Prostate gland (tissue), 2 donors: ENCODE data around the gene AACS. TPM values are rescaled to one million over a fixed set of nuclear protein-coding genes. Genes with fewer than 3 reads are reported as not detected.
"Not testable (repeated sequence)": the region's sequence is repeated elsewhere in the genome, so short reads cannot be mapped to it uniquely, and the experiment has no call there.

Experiments used
- DNase-seq: peaks from one replicate; pipeline ENCODE4 v3.0.0-alpha.2; 2019; ENCODE audit warnings: low spot score
- H3K27ac ChIP-seq, 2 donors: fragments of 200-600 bp; sonication (generic); 2 replicates each; pipeline ENCODE4 v1.5.1; 2017 to 2019
- H3K27me3 ChIP-seq: fragments of 200-600 bp; sonication (generic); replicated peaks from 2 replicates; pipeline ENCODE4 v1.5.1; 2019; ENCODE audit not compliant: insufficient read depth
- H3K36me3 ChIP-seq, 2 donors: fragments of 200-600 bp; sonication (generic); 1 replicate in 1 of 2; 2 replicates in 1 of 2; pipeline versions ENCODE4 v1.5.1 to v1.8.1; 2017 to 2019
- H3K4me1 ChIP-seq: fragments of 200-600 bp; sonication (generic); replicated peaks from 2 replicates; pipeline ENCODE4 v1.5.1; 2019
- H3K4me3 ChIP-seq, 2 donors: fragments of 200-600 bp; sonication (generic); 2 replicates each; pipeline ENCODE4 v1.5.1; 2017 to 2019
- H3K9me3 ChIP-seq: fragments of 200-600 bp; sonication (generic); 2 replicates; pipeline ENCODE4 v1.5.1; 2017
- CTCF ChIP-seq, 4 experiments: fragments of 200-600 bp in 2 of 4; fragments of 450-650 bp in 2 of 4; sonication (generic) in 2 of 4; IDR thresholded peaks; 1 replicate in 3 of 4; 2 replicates in 1 of 4; pipeline ENCODE4 v1.5.1; 2016 to 2019; ENCODE audit warnings: antibody characterized with exemption in 4 of 4, mild to moderate bottlenecking in 2 of 4, moderate library complexity in 2 of 4
- POLR2A ChIP-seq: fragments of 450-650 bp; IDR thresholded peaks from one replicate; pipeline ENCODE4 v1.6.1; 2016; ENCODE audit warnings: antibody characterized with exemption, mild to moderate bottlenecking
- POLR2AphosphoS5 ChIP-seq: sonication (generic); formaldehyde crosslinking; IDR thresholded peaks from one replicate; pipeline ENCODE4 v1.6.1; 2017; ENCODE audit warnings: antibody characterized with exemption
- WGBS: methylation state at CpG from one replicate; pipeline ENCODE4 v1.1.5; 2018; 5-methylcytosine and 5-hydroxymethylcytosine counted together
- intact Hi-C: fragments of 100-400 bp; cut with DNase I; formaldehyde crosslinking; loops from one replicate; pipeline ENCODE4 v1.14.2; 2022
- total RNA-seq, 2 donors: library from RNA; depleted of rRNA; stranded (reverse); fragments of >200 nt; gene quantifications; one replicate each; pipeline ENCODE4 v1.1.0, GENCODE V29; 2016

Gene AACS
- total RNA-seq, 2 donors from 2014 or later = 20.4 to 21.0 TPM

GRCh38 chr12:125029761-125030358 lies 35.4 kb upstream of the AACS start:
- no peak for DNase-seq
- intact Hi-C loops = no loop called here
- H3K27ac ChIP-seq = no peak overlapping the region

GRCh38 chr12:125031471-125031870 lies 33.8 kb upstream of the AACS start:
- H3K27ac ChIP-seq, H3K4me3 ChIP-seq, H3K4me1 ChIP-seq, H3K9me3 ChIP-seq, H3K36me3 ChIP-seq, H3K27me3 ChIP-seq, DNase-seq, intact Hi-C loops: not testable (repeated sequence)
- WGBS = 68% methylated on average over 9 of the region's 9 CpGs

More at GRCh38 chr12:125029761-125030358, 35.4 kb upstream of the AACS start:
- Histone ChIP-seq H3K9me3 (no peaks in the 10 kb centered on the region), H3K4me3 (no peak overlapping the region), H3K36me3 (no peaks in the 10 kb centered on the region), H3K4me1 (no peaks in the 10 kb centered on the region), H3K27me3 (no peaks in the 10 kb centered on the region)
- TF ChIP-seq POLR2A = no peak
- no peak for TF ChIP-seq POLR2AphosphoS5
- TF ChIP-seq CTCF (IDR thresholded peaks at IDR 0.05) = no peak
- 87% methylated on average over 7 of the region's 7 CpGs for WGBS

GRCh38 chr12:125032466-125033152 lies 32.6 kb upstream of the AACS start:
- Histone ChIP-seq H3K4me3 (no peak overlapping the region), H3K9me3 (no peaks in the 10 kb centered on the region), H3K4me1 (no peaks in the 10 kb centered on the region), H3K27ac (no peak overlapping the region), H3K36me3 (no peaks in the 10 kb centered on the region), H3K27me3 (no peaks in the 10 kb centered on the region)
- TF ChIP-seq CTCF (IDR thresholded peaks at IDR 0.05) (no peak), POLR2A (no peak), POLR2AphosphoS5 (no peak)
- 84% methylated on average over 19 of the region's 19 CpGs for WGBS
- no peak for DNase-seq
- intact Hi-C loops = no loop called here

GRCh38 chr12:125033288-125033687 lies 31.9 kb upstream of the AACS start:
- DNase-seq = no peak
- no peak for TF ChIP-seq POLR2AphosphoS5
- H3K9me3 ChIP-seq = no peaks in the 10 kb centered on the region
- no peaks in the 10 kb centered on the region for H3K27me3 ChIP-seq
- no peaks in the 10 kb centered on the region for H3K4me1 ChIP-seq
- H3K36me3 ChIP-seq = no peaks in the 10 kb centered on the region
- intact Hi-C loops = no loop called here
- H3K27ac ChIP-seq = no peak overlapping the region
- 89% methylated on average over 9 of the region's 9 CpGs for WGBS
- H3K4me3 ChIP-seq = no peak overlapping the region

GRCh38 chr12:125038976-125039625 lies 26.1 kb upstream of the AACS start:
- H3K27ac ChIP-seq = no peak overlapping the region
- no peaks in the 10 kb centered on the region for H3K4me1 ChIP-seq
- no peaks in the 10 kb centered on the region for H3K9me3 ChIP-seq
- no peak for DNase-seq
- 57% methylated on average over 6 of the region's 6 CpGs for WGBS
- intact Hi-C loops = no loop called here
- H3K27me3 ChIP-seq = no peaks in the 10 kb centered on the region
- H3K36me3 ChIP-seq = no peaks in the 10 kb centered on the region
- no peak for TF ChIP-seq POLR2A
- TF ChIP-seq POLR2AphosphoS5 = no peak
- no peak for TF ChIP-seq CTCF (IDR thresholded peaks at IDR 0.05)
- H3K4me3 ChIP-seq = no peak overlapping the region
